Stimulated activated CD8-positive, alpha-beta memory T cell treated with anti-CD3 and anti-CD28 coated beads, Interleukin-15, amount 100 ng/mL, for 1 hour (primary cell): ENCODE data around the gene VAMP5.

ENCODE experiments used
- DNase-seq: peaks from one replicate; pipeline ENCODE4 v3.0.0-alpha.2; 2020; ENCODE audit warnings: low read depth

Gene VAMP5

GRCh38 chr2:85635636-85636035 lies 51.4 kb downstream of the VAMP5 start:
- DNase-seq, result no peak

- no peak for DNase-seq
Observed at GRCh38 chr2:85642725-85643124, 58.5 kb downstream of the VAMP5 start.
